SK-N-SH (cell line): ENCODE data around the gene CCDC47. TPM values are rescaled to one million over a fixed set of nuclear protein-coding genes. Genes with fewer than 3 reads are reported as not detected.

Experiments used
- CTCF ChIA-PET: fragments of 300-600, 350-600 bp; formaldehyde crosslinking; extraction: SDS; loops from one replicate; lab custom pipeline; 2021; lab: Yijun Ruan, JAX
- POLR2A ChIA-PET: fragments of 350-600 bp; sonication (Branson Sonifier 250); formaldehyde crosslinking; extraction: SDS; loops from one replicate; lab custom pipeline; 2020; ENCODE audit warnings: antibody characterized with exemption, inconsistent platforms; lab: Yijun Ruan, JAX
- DNase-seq: peaks from one replicate; pipeline ENCODE4 v3.0.0; 2012
- H2AFZ ChIP-seq: fragments of 200-600 bp; sonication (generic); 2 replicates; pipeline ENCODE4 v1.8.1; 2016; ENCODE audit warnings: antibody characterized with exemption, mild to moderate bottlenecking, low read depth
- H3F3A ChIP-seq: fragments of 200-600 bp; sonication (generic); replicated peaks from 2 replicates; pipeline ENCODE3; 2016; ENCODE audit warnings: antibody characterized with exemption, mild to moderate bottlenecking; ENCODE audit not compliant: insufficient read depth
- H3K27ac ChIP-seq, 2 experiments: fragments of 200-500 bp in 1 of 2; fragments of 200-600 bp in 1 of 2; sonication (Bioruptor generic) in 1 of 2; sonication (generic), shearing (Covaris generic) in 1 of 2; 2 replicates each; pipeline versions ENCODE4 v1.5.1 to v1.6.1; 2014 to 2016; ENCODE audit warnings: low read depth in 2 of 2, inconsistent platforms in 1 of 2, low read length in 1 of 2, mild to moderate bottlenecking in 1 of 2, mixed read lengths in 1 of 2
- H3K27me3 ChIP-seq: fragments of 200-600 bp; sonication (generic), shearing (Covaris generic); 2 replicates; pipeline ENCODE4 v1.6.1; 2016; ENCODE audit warnings: mixed run types; ENCODE audit not compliant: insufficient read depth
- H3K36me3 ChIP-seq, 2 experiments: fragments of 200-500 bp in 1 of 2; fragments of 200-600 bp in 1 of 2; sonication (Bioruptor generic) in 1 of 2; sonication (generic) in 1 of 2; replicated peaks in 1 of 2; 2 replicates each; pipeline versions ENCODE3 to v1.5.1; 2014 to 2016; ENCODE audit warnings: low read length in 1 of 2, mild to moderate bottlenecking in 1 of 2; ENCODE audit not compliant: insufficient read depth in 2 of 2, control insufficient read depth in 1 of 2
- H3K4me1 ChIP-seq, 2 experiments: fragments of 200-500 bp in 1 of 2; fragments of 200-600 bp in 1 of 2; sonication (Bioruptor generic) in 1 of 2; sonication (generic), shearing (Covaris generic) in 1 of 2; 2 replicates each; pipeline versions ENCODE4 v1.5.1 to v1.6.1; 2014 to 2016; ENCODE audit warnings: low read depth in 1 of 2, low read length in 1 of 2, mixed run types in 1 of 2; ENCODE audit not compliant: insufficient read depth in 2 of 2, control insufficient read depth in 1 of 2
- H3K4me2 ChIP-seq: fragments of 200-600 bp; sonication (generic), shearing (Covaris generic); 2 replicates; pipeline ENCODE4 v1.6.1; 2017; ENCODE audit warnings: mixed run types
- H3K4me3 ChIP-seq, 2 experiments: fragments of 200-500 bp in 1 of 2; fragments of 200-600 bp in 1 of 2; sonication (Bioruptor generic) in 1 of 2; sonication (generic), shearing (Covaris generic) in 1 of 2; 2 replicates each; pipeline versions ENCODE4 v1.5.1 to v1.8.1; 2014 to 2016; ENCODE audit warnings: low read depth in 2 of 2, inconsistent platforms in 1 of 2, low read length in 1 of 2, mild to moderate bottlenecking in 1 of 2, mixed read lengths in 1 of 2, moderate library complexity in 1 of 2
- H3K79me2 ChIP-seq: fragments of 200-600 bp; sonication (generic); 2 replicates; pipeline ENCODE4 v1.8.1; 2017; ENCODE audit warnings: mild to moderate bottlenecking; ENCODE audit not compliant: insufficient read depth
- H3K9ac ChIP-seq: fragments of 200-600 bp; sonication (generic); 2 replicates; pipeline ENCODE4 v1.6.1; 2017; ENCODE audit warnings: mixed run types
- H3K9me2 ChIP-seq: fragments of 200-600 bp; sonication (generic); 2 replicates; pipeline ENCODE4 v1.6.1; 2017; ENCODE audit warnings: mixed run types
- H3K9me3 ChIP-seq: fragments of 200-600 bp; sonication (generic); 2 replicates; pipeline ENCODE4 v1.6.1; 2017; ENCODE audit warnings: mixed run types, mild to moderate bottlenecking, moderate library complexity
- H4K20me1 ChIP-seq: fragments of 200-600 bp; sonication (generic); 2 replicates; pipeline ENCODE4 v1.6.1; 2017; ENCODE audit warnings: mild to moderate bottlenecking, mixed run types; ENCODE audit not compliant: insufficient read depth
- CTCF ChIP-seq: fragments of 200-600 bp; sonication (generic); IDR thresholded peaks from 2 replicates; pipeline ENCODE4 v1.6.1; 2017; ENCODE audit warnings: antibody characterized with exemption, mild to moderate bottlenecking, moderate library complexity
- ELF1 ChIP-seq: IDR thresholded peaks from 2 replicates; pipeline ENCODE4 v1.4.0; 2012
- EP300 ChIP-seq, 2 experiments: IDR thresholded peaks; 2 replicates each; pipeline versions ENCODE4 v1.4.0 to v1.6.1; 2012; ENCODE audit warnings: borderline replicate concordance in 1 of 2, low read depth in 1 of 2, low read length in 1 of 2
- FOSL2 ChIP-seq: IDR thresholded peaks from 2 replicates; pipeline ENCODE4 v1.4.0; 2012; ENCODE audit warnings: low read depth, mild to moderate bottlenecking, moderate library complexity, borderline replicate concordance
- FOXJ3 ChIP-seq: sonication (generic); formaldehyde crosslinking; IDR thresholded peaks from 2 replicates; pipeline ENCODE4 v1.5.1; 2020; ENCODE audit warnings: mild to moderate bottlenecking, missing genetic modification reagents
- JUND ChIP-seq: IDR thresholded peaks from 2 replicates; pipeline ENCODE4 v1.4.0; 2012
- MAX ChIP-seq: IDR thresholded peaks from 2 replicates; pipeline ENCODE4 v1.4.0; 2012; ENCODE audit warnings: low read depth
- MEF2A ChIP-seq: IDR thresholded peaks from 2 replicates; pipeline ENCODE4 v1.4.0; 2012; ENCODE audit warnings: low read depth, borderline replicate concordance
- RAD21 ChIP-seq: IDR thresholded peaks from 2 replicates; pipeline ENCODE4 v1.6.1; 2012; ENCODE audit warnings: mild to moderate bottlenecking, low read length
- RCOR1 ChIP-seq: fragments of 150-350 bp; IDR thresholded peaks from 2 replicates; pipeline ENCODE4 v1.6.1; 2017; ENCODE audit warnings: antibody characterized with exemption, low read length
- RFX5 ChIP-seq: IDR thresholded peaks from 2 replicates; pipeline ENCODE4 v1.6.1; 2012; ENCODE audit warnings: mild to moderate bottlenecking, improper control_type of control experiment, low read length
- RXRA ChIP-seq: IDR thresholded peaks from 2 replicates; pipeline ENCODE4 v1.4.0; 2012; ENCODE audit warnings: low read depth, mild to moderate bottlenecking, borderline replicate concordance
- SIN3A ChIP-seq: IDR thresholded peaks from 2 replicates; pipeline ENCODE4 v1.6.1; 2012; ENCODE audit warnings: low read depth, mild to moderate bottlenecking, low read length, moderate library complexity, borderline replicate concordance
- SMC3 ChIP-seq: IDR thresholded peaks from 2 replicates; pipeline ENCODE4 v1.6.1; 2012; ENCODE audit warnings: low read depth, low read length, improper control_type of control experiment
- TCF12 ChIP-seq: IDR thresholded peaks from 2 replicates; pipeline ENCODE4 v1.4.0; 2012
- USF2 ChIP-seq: fragments of 150-350 bp; IDR thresholded peaks from 2 replicates; pipeline ENCODE4 v1.6.1; 2017; ENCODE audit warnings: antibody characterized with exemption, low read length, low read depth, borderline replicate concordance
- ZBTB33 ChIP-seq: IDR thresholded peaks from 2 replicates; pipeline ENCODE4 v1.4.0; 2012; ENCODE audit warnings: low read depth, borderline replicate concordance
- WGBS: methylation state at CpG from one replicate; pipeline ENCODE4 v1.1.6; 2017; ENCODE audit warnings: low lambda C conversion rate; 5-methylcytosine and 5-hydroxymethylcytosine counted together
- polyA plus RNA-seq, 3 experiments: library from polyadenylated mRNA; depleted of rRNA; stranded (reverse); fragments of >200 nt; gene quantifications; 2 replicates each; pipeline ENCODE4 v1.2.3, GENCODE V29; 2012

Gene CCDC47
- polyA plus RNA-seq, 1 of the 3 experiments (the other 2 are of a cell fraction): 76.6 TPM

GRCh38 chr17:63707151-63707550 lies 66.2 kb downstream of the CCDC47 start:
- H3K27ac ChIP-seq: no peak overlapping the region
- 95% methylated on average over 11 of the region's 11 CpGs for WGBS
- no peak overlapping the region for H3K4me3 ChIP-seq
- H3K9ac ChIP-seq: no peak overlapping the region
- H3K9me3 ChIP-seq: no peaks in the 10 kb centered on the region
- no peaks in the 10 kb centered on the region; the same call in 1 of the 2 replicates for H3K79me2 ChIP-seq
- no peak overlapping the region for H2AFZ ChIP-seq
- no peaks in the 10 kb centered on the region for H4K20me1 ChIP-seq
- peaks cover 4 to 26% of the 10 kb centered on the region in 2 experiments; a peak in 2 of 4 replicates for H3K4me1 ChIP-seq
- peaks cover 26 to 47% of the 10 kb centered on the region in 2 experiments for H3K36me3 ChIP-seq
- no peaks in the 10 kb centered on the region for H3K9me2 ChIP-seq
- peaks cover 8% of the 10 kb centered on the region for H3F3A ChIP-seq
- POLR2A ChIA-PET: no interaction called here
- H3K27me3 ChIP-seq: no peaks in the 10 kb centered on the region
- no peak overlapping the region for H3K4me2 ChIP-seq
- CTCF ChIA-PET: interaction anchor here (0.8 to 1.6 kb wide), 5 partner anchors 9 to 95 kb away, joined by 3 to 5 read pairs (median 3); no protein-coding TSS in a partner anchor
- TF ChIP-seq MEF2A (no peak), RXRA (no peak), CTCF (no peak), JUND (no peak), SMC3 (no peak), RFX5 (no peak), EP300 (IDR thresholded peaks at IDR 0.05; ENCODE audit: borderline replicate concordance in 1 of 2, low read depth in 1 of 2, low read length in 1 of 2) (no peak), TCF12 (no peak), ZBTB33 (no peak)
- DNase-seq: no peak

GRCh38 chr17:63706336-63707082 lies 66.9 kb downstream of the CCDC47 start:
- POLR2A ChIA-PET: interaction anchor here (1.2 kb wide), 1 partner anchor 16 kb away, joined by 3 read pairs; no protein-coding TSS in a partner anchor
- H3K4me1 ChIP-seq: peaks cover 5 to 31% of the 10 kb centered on the region in 2 experiments; a peak in 2 of 4 replicates
- H3K4me2 ChIP-seq: no peak overlapping the region
- no peak overlapping the region for H3K4me3 ChIP-seq
- 91% methylated on average over 7 of the region's 7 CpGs for WGBS
- H3F3A ChIP-seq: peaks cover 9% of the 10 kb centered on the region
- no peak overlapping the region; a peak in 1 of 4 replicates for H3K27ac ChIP-seq
- H3K79me2 ChIP-seq: no peaks in the 10 kb centered on the region; the same call in 1 of the 2 replicates
- H3K9me3 ChIP-seq: no peaks in the 10 kb centered on the region
- peaks cover 21 to 47% of the 10 kb centered on the region in 2 experiments for H3K36me3 ChIP-seq
- CTCF ChIA-PET: interaction anchor here (0.6 to 1.6 kb wide), 8 partner anchors 8 to 281 kb away, joined by 3 to 5 read pairs (median 3); partner anchors contain the start of gene MAP3K3
- no peak overlapping the region for H2AFZ ChIP-seq
- H3K9me2 ChIP-seq: no peaks in the 10 kb centered on the region
- H4K20me1 ChIP-seq: no peaks in the 10 kb centered on the region
- H3K9ac ChIP-seq: no peak overlapping the region
- no peaks in the 10 kb centered on the region for H3K27me3 ChIP-seq
- DNase-seq: no peak
- TF ChIP-seq FOXJ3: no peak
- no peak for TF ChIP-seq FOSL2
- TF ChIP-seq RFX5: no peak
- no peak for TF ChIP-seq CTCF
- TF ChIP-seq USF2: no peak
- no peak for TF ChIP-seq EP300 (IDR thresholded peaks at IDR 0.05; ENCODE audit: borderline replicate concordance in 1 of 2, low read depth in 1 of 2, low read length in 1 of 2)
- no peak for TF ChIP-seq RCOR1
- no peak for TF ChIP-seq SIN3A
- no peak for TF ChIP-seq MAX
- no peak for TF ChIP-seq RAD21
- no peak for TF ChIP-seq SMC3
- no peak for TF ChIP-seq ELF1
